PC-3 (cell line): ENCODE results near the gene SIDT2. TPM values are rescaled to one million over a fixed set of nuclear protein-coding genes. Genes with fewer than 3 reads are reported as not detected.

Source experiments
- ATAC-seq: fragments of 200-7000 bp; cut with Tn5 transposase; 2 replicates; pipeline ENCODE4 v1.9.1; 2020; ENCODE audit warnings: mild to moderate bottlenecking, moderate library complexity
- BruUV-seq: library from RNA; stranded (reverse); fragments of 400-500 nt; replicated peaks from 2 replicates; lab custom pipeline; 2021; lab: Mats Ljungman, UMichigan
- CTCF ChIA-PET: fragments of 300-600 bp; sonication (Branson Sonifier 250); formaldehyde crosslinking; loops from one replicate; lab custom pipeline; 2022; ENCODE audit warnings: antibody characterized with exemption; lab: Charles Lee
- POLR2A ChIA-PET: fragments of 300-600 bp; sonication (Branson Sonifier 250); formaldehyde crosslinking; loops from one replicate; lab custom pipeline; 2022; ENCODE audit warnings: antibody characterized with exemption; ENCODE audit not compliant: unreplicated experiment; lab: Charles Lee
- DNase-seq: peaks from one replicate; pipeline ENCODE4 v3.0.0-alpha.2; 2015
- H2AFZ ChIP-seq: fragments of 300-600 bp; sonication (generic); 2 replicates; pipeline ENCODE4 v1.6.0; 2016; ENCODE audit warnings: antibody characterized with exemption, low read length
- H3F3A ChIP-seq: fragments of 300-600 bp; sonication (generic); one replicate; pipeline ENCODE4 v1.6.0; 2017; ENCODE audit warnings: antibody characterized with exemption, low read length, control low read depth, mild to moderate bottlenecking; ENCODE audit not compliant: unreplicated experiment
- H3K27ac ChIP-seq: fragments of 300-600 bp; sonication (generic); 2 replicates; pipeline ENCODE4 v1.5.1; 2016; ENCODE audit warnings: mild to moderate bottlenecking, low read length
- H3K27me3 ChIP-seq: fragments of 300-600 bp; sonication (generic); 2 replicates; pipeline ENCODE4 v1.6.1; 2016; ENCODE audit warnings: low read length, mixed read lengths
- H3K36me3 ChIP-seq: fragments of 300-600 bp; sonication (generic); 2 replicates; pipeline ENCODE4 v1.6.1; 2016; ENCODE audit warnings: low read depth, mixed run types, low read length, mixed read lengths
- H3K4me1 ChIP-seq: fragments of 300-600 bp; sonication (generic); 2 replicates; pipeline ENCODE4 v1.5.1; 2016; ENCODE audit warnings: low read length; ENCODE audit not compliant: insufficient read depth
- H3K4me2 ChIP-seq: fragments of 300-600 bp; sonication (generic); 2 replicates; pipeline ENCODE4 v1.6.0; 2016; ENCODE audit warnings: low read length
- H3K4me3 ChIP-seq: fragments of 300-600 bp; sonication (generic); 2 replicates; pipeline ENCODE4 v1.5.1; 2016; ENCODE audit warnings: mild to moderate bottlenecking, low read length, mixed read lengths
- H3K79me2 ChIP-seq: fragments of 300-600 bp; sonication (generic); 2 replicates; pipeline ENCODE4 v1.6.1; 2017; ENCODE audit warnings: low read length, mixed read lengths
- H3K9ac ChIP-seq: fragments of 300-600 bp; sonication (generic); 2 replicates; pipeline ENCODE4 v1.6.0; 2016; ENCODE audit warnings: mild to moderate bottlenecking, low read length
- H3K9me2 ChIP-seq: fragments of 300-600 bp; sonication (generic); replicated peaks from 2 replicates; pipeline ENCODE4 v1.6.1; 2016; ENCODE audit warnings: mixed run types, low read length, mixed read lengths
- H3K9me3 ChIP-seq: fragments of 300-600 bp; sonication (generic); 2 replicates; pipeline ENCODE4 v1.6.1; 2016; ENCODE audit warnings: low read length, mixed read lengths
- H4K20me1 ChIP-seq: fragments of 300-600 bp; sonication (generic); 2 replicates; pipeline ENCODE4 v1.6.1; 2016; ENCODE audit warnings: low read length, mixed read lengths
- CTCF ChIP-seq: fragments of 300-600 bp; sonication (generic); conservative IDR thresholded peaks from 2 replicates; pipeline ENCODE4 v1.5.1; 2017; ENCODE audit warnings: antibody characterized with exemption, low read depth, mild to moderate bottlenecking, low read length
- EZH2 ChIP-seq: fragments of 300-600 bp; sonication (generic); IDR thresholded peaks from one replicate; pipeline ENCODE4 v1.6.1; 2017; ENCODE audit warnings: antibody characterized with exemption, mild to moderate bottlenecking, low read length; ENCODE audit not compliant: unreplicated experiment
- EZH2phosphoT487 ChIP-seq: fragments of 300-600 bp; sonication (generic); IDR thresholded peaks from 2 replicates; pipeline ENCODE4 v1.6.1; 2018; ENCODE audit warnings: mild to moderate bottlenecking, antibody characterized with exemption, low read length, borderline replicate concordance
- intact Hi-C: fragments of 100-400 bp; cut with micrococcal nuclease; formaldehyde crosslinking; loops from 2 replicates; pipeline ENCODE4 v1.9.0; 2023
- total RNA-seq: library from RNA; depleted of rRNA; stranded (reverse); fragments of >200 nt; gene quantifications from 2 replicates; pipeline ENCODE4 v1.2.3, GENCODE V29; 2014

SIDT2 gene
- total RNA-seq, 1 experiment from 2014 or later, result 13.6 TPM

- intact Hi-C loops, result no loop called here
- DNase-seq, result no peak
- Histone ChIP-seq H3K4me3 (no peak overlapping the region), H3K9me2 (no peaks in the 10 kb centered on the region), H2AFZ (no peak overlapping the region), H3K4me2 (no peak overlapping the region), H4K20me1 (no peaks in the 10 kb centered on the region), H3K79me2 (no peaks in the 10 kb centered on the region), H3K4me1 (peaks cover 14% of the 10 kb centered on the region), H3K9ac (no peak overlapping the region), H3F3A (peaks cover 6% of the 10 kb centered on the region), H3K9me3 (no peaks in the 10 kb centered on the region), H3K27me3 (no peaks in the 10 kb centered on the region), H3K36me3 (peaks cover 45% of the 10 kb centered on the region; the same call in 1 of the 2 replicates), H3K27ac (no peak overlapping the region)
- ChIA-PET CTCF (no interaction called here), POLR2A (no interaction called here)
- ATAC-seq, result no peak
- BruUV-seq, result no TSS peak
- TF ChIP-seq EZH2phosphoT487, result no peak
Measured at GRCh38 chr11:117219995-117220394, 41.5 kb downstream of the SIDT2 start.

GRCh38 chr11:117220568-117220967 lies 42.0 kb downstream of the SIDT2 start:
- no peaks in the 10 kb centered on the region for H3K79me2 ChIP-seq
- no peak overlapping the region for H2AFZ ChIP-seq
- H3K9ac ChIP-seq, result no peak overlapping the region
- ChIA-PET CTCF (no interaction called here), POLR2A (no interaction called here)
- TF ChIP-seq EZH2phosphoT487 (no peak), EZH2 (no peak), CTCF (no peak)
- H3K4me1 ChIP-seq, result peaks cover 14% of the 10 kb centered on the region
- H3K27ac ChIP-seq, result no peak overlapping the region
- H3K4me3 ChIP-seq, result no peak overlapping the region
- peaks cover 48% of the 10 kb centered on the region; the same call in 1 of the 2 replicates for H3K36me3 ChIP-seq
- H3K9me2 ChIP-seq, result no peaks in the 10 kb centered on the region
- H4K20me1 ChIP-seq, result no peaks in the 10 kb centered on the region
- ATAC-seq (no peak), DNase-seq (no peak)
- H3K4me2 ChIP-seq, result no peak overlapping the region
- no peaks in the 10 kb centered on the region for H3K9me3 ChIP-seq
- BruUV-seq, result no TSS peak
- peaks cover 6% of the 10 kb centered on the region for H3F3A ChIP-seq
- no peaks in the 10 kb centered on the region for H3K27me3 ChIP-seq
- intact Hi-C loops, result no loop called here

- TF ChIP-seq EZH2phosphoT487, result no peak
- TF ChIP-seq EZH2, result no peak
- no peak for TF ChIP-seq CTCF
- Histone ChIP-seq H3F3A (peaks cover 6% of the 10 kb centered on the region), H3K9me2 (no peaks in the 10 kb centered on the region), H3K36me3 (peaks cover 47% of the 10 kb centered on the region; the same call in 1 of the 2 replicates), H3K79me2 (no peaks in the 10 kb centered on the region), H2AFZ (no peak overlapping the region), H3K27ac (peak overlapping the region; percentile 25), H4K20me1 (no peaks in the 10 kb centered on the region), H3K4me3 (no peak overlapping the region), H3K9me3 (no peaks in the 10 kb centered on the region), H3K4me1 (peaks cover 14% of the 10 kb centered on the region), H3K4me2 (peak overlapping the region; percentile 45), H3K27me3 (no peaks in the 10 kb centered on the region), H3K9ac (no peak overlapping the region)
- intact Hi-C loops, result no loop called here
- CTCF ChIA-PET, result interaction anchor here (1.1 kb wide), 1 partner anchor 385 kb away, joined by 4 read pairs; no protein-coding TSS in a partner anchor
- POLR2A ChIA-PET, result no interaction called here
- DNase-seq, result no peak
- no peak for ATAC-seq
- no TSS peak for BruUV-seq
Measured at GRCh38 chr11:117220999-117221774, 42.6 kb downstream of the SIDT2 start.
